CD1c-positive myeloid dendritic cell (primary cell): ENCODE results near the gene TPRG1.

Experiments
- DNase-seq: peaks from one replicate; pipeline ENCODE4 v3.0.0-alpha.2; 2016; ENCODE audit errors: extremely low spot score

Gene TPRG1

DNA sequence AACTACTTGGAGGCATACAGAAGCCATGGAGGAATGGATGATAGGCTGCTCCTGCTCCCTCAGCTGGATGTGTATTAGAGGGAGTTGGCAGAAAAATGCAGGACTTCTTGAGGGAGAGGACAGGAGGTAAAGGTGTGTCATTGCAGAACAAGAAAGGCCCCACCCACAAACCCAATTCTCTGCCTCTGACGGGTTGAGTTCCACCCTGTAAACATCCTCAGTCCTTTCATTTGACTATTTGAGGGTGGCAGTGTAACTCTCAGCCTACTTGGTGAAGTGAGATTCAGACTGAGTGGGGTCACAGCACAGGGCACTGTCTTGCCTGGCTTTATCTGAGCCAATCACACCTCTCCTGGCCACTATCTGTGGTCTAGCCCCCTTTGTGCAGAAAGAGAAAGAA lies at the start of gene TPRG1:
TSS of gene TPRG1 (plus strand) at position 265 of the 400 bp plus-strand sequence. CDS start 35,414 bp downstream, outside the sequence.
- no peak for DNase-seq

GRCh38 chr3:189122110-189122509 lies 49.7 kb upstream of the TPRG1 start:
- DNase-seq = no peak

GRCh38 chr3:189122526-189123205 lies 49.1 kb upstream of the TPRG1 start:
- DNase-seq = no peak

DNA sequence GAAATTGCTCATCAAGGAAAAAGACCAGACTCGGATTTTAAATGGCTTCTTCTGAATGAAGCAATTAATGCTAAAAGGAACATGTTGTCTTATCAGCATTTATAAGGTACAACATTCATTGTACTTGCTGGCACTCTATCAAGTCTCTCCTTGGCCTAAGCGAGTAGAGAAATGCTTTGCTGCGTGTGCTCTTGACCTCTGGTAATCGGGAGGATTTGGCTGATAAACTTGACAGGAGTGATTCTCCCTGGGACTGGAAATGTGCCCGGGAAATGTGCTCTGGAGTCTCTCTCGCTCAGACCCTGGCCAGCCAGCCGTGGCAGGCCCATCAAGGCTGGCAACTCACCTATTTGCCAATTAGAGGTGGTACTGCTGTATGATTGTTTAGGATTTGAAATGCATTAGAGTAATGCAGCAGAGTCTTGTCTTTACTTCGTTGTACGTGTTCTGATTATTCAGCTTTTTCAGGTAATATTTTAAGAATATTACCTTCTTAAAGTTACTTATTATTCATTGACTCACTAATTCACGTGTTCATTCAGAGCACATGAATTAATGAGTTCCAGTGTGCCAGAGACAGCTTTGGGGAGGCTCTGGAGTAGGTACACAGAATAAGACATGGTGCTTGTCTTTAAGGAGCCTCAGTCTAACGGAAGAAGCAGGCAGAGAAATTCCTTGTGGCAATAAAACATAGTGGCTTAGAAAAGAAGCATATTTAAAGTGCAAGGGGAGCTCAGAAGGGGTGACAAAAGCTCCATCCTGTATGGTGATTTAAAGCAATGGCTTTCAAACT lies 48.0 kb upstream of the TPRG1 start:
- no peak for DNase-seq

DNA sequence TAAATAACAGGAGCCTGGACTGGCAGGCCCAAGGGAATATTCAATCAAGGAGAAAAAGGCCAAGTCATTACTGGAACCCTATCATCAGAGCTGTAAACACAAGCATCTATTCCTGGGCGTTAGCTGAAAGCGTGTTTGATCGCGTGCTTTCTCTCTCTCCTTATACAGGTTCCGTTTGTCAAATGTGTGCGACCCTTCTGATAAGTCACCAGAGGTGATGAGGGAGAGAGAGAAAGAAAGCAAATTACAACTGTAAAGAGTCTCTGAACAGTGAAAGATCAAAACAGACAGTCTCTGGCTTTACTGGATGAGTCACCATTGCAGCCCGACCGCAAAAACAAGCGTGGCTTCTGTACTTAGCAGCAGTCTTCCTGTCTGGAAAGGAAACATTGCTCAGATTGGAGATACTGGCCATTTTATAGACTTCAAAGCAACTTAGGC lies 39.5 kb upstream of the TPRG1 start:
- DNase-seq = peak; percentile 62

DNA sequence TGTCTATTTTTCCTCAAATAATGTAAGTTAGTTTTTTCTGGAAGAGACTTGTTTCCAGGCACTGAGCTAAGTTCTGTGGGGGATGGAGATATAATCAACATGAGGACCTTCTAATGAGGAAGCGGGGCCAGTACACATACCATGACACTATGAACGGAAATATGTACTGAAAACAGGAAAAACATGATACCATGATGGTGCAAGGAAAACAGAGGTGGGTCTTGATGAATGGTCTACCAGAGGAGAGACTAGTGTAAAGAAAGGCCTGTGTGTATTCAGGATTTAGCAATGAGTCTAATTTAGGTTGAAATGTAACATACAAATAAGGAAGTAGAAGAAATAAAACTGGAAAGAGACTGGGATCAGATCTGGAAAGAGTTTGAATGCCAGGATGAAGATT lies 38.9 kb upstream of the TPRG1 start:
- DNase-seq = peak; percentile 24

- no peak for DNase-seq
These were observed 38.0 kb upstream of the TPRG1 start for GRCh38 chr3:189133768-189134167.

GRCh38 chr3:189137416-189137815 lies 34.4 kb upstream of the TPRG1 start:
- no peak for DNase-seq

- DNase-seq = no peak
These were observed 32.7 kb upstream of the TPRG1 start for GRCh38 chr3:189138901-189139610.

- no peak for DNase-seq
These were observed 32.2 kb upstream of the TPRG1 start for GRCh38 chr3:189139611-189139940.

DNA sequence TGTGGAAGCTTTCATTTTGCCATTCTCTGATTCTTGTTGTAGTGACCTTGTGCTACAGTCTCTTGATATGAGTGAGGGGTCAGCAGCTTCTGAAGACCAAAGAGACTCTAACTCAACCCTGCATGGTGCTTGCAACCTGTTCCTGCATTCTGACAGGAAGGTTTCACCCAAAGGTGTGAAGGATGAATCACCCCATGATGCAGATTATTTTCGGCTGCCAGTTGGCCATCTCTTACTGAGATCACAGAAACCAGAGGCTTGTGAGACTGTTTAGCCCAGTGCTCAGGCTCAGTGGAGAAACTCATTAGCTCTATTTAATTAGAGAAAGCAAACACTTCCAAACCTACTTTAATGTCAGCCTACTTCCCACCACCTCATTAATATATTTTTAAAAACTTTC lies 29.2 kb upstream of the TPRG1 start:
- DNase-seq = no peak

DNA sequence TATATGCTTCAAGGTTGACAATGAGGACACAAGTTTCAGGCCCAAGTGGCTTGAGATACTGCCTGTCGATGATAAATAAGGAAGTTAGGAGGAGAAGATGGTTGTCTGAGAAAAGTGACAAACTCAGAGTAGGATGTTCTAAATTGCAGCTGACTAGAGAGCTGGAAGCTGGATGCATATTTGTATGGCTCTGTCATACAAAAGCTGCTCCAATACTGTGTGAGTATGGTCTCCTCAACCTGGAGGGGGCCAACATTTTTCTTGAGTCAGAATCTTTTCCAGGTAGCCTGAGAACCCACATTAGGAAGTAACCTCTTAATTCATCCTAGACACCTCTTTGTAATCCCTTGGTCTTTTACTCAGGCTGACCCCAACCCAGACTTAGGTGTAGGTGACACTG lies 28.4 kb upstream of the TPRG1 start:
- peak; percentile 34 for DNase-seq

DNA sequence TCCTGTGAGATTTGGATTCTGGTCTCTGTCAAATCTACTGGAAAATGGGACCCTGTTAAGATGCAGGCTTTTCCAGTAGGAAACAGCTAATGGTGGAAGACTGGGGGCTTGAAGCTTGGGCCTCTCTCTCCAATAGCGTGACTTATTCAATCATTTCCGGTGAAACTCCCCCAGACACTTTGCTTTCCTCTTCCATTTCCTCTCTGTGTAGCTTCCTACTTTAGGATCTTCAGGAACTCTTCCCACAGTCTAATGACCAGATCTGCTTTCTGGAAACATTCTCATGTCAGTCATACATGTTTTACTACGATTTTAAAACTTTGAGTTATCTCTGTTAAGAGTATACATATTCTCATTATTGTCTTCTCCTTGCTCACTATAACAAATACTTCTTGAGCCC lies 28.0 kb upstream of the TPRG1 start:
- peak; percentile 57 for DNase-seq

DNA sequence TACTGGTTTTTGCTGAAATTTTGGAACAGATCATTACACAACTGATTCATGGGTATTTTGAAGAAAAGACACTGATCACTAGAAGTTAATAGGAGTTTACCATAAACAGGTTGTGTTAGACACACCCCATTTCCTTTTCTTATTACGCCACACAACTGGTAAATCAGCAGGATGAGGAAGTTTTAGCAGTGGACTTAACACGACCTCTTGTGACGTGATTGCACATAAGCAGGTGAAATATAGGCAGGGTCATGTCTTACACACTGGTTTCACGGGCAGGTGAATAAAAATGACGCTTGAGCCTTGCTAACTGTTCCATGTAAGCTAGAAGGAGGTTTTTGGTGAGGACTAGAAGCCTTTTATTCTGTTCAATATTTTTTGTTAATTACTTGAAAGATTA lies 27.1 kb upstream of the TPRG1 start:
- peak; percentile 55 for DNase-seq

- DNase-seq = no peak
These were observed 24.9 kb upstream of the TPRG1 start for GRCh38 chr3:189146848-189147247.

DNA sequence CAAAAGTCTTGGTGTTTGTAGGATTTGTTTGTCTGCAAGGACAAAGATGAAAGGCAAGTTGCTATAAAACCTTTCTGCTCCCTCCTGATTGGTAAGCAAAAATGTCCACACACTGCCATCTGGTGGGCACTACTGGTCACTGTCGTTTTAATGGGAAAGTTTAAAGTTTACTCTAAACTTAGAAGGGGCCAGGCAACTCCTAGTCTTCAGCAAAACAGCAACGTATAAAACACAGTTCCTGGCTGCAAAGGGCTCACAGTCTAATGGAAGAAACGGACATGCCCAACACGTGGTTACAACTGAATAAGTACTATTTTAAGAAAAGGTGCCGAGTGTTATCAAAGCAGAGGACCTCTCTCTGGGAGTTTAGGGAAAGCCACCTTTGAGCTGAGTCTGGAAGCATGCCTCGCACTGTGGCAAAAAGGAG lies 23.7 kb upstream of the TPRG1 start:
- DNase-seq = peak; percentile 73

DNA sequence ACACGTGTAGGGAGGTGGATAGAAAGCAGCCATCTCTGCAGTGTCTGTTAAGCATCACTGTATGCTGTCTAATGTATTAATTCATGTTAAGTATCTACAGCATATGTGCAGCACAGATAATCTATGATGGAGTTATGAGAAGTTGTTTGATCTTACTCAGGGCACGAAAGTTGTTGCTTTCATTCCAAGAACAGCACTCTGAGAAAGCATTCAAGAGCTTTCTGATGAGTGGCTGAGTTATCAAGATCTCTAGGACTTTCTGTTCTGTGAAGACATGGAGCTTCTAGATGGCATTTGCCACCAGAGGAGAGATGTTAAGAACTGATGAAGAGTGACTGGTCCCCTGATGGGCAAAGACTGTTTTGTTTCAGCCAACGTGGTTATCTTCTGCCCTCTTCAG lies 22.6 kb upstream of the TPRG1 start:
- DNase-seq = no peak

DNA sequence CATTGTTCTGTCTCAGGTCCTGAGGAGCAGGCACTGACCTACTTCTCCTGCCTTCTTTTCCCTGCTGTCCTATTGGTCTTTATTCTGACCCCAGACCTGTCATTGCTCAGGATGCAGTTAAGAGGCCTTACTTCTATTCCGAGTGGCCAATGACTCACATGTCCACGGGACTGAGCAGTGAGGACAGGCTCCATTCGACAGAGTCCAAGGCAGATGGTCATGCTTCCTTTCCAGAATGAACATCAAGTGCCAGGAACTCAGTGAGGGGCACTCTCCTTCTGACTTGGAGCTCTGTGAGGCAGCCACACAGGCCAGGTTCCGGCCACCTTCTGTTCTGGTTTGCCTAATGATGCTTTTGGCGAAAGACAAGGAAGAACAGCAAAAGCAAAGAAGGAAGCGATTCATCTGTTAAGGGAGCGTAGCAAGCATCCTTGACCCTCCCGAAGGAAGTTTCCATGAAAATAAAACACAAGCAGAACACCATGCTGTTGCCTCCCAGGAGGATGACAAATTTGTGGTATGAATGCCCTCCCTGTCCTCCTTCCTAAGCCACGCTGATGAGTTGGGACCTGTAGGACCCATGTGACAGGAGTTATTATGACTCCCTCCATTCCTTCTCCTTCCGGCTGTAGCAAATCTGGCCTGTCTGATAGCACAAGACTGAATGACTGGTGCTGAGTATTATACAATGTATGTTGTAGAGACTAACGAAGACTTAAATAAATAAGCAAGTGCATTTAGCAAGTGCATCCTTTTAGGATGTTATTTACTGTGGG lies 14.4 kb upstream of the TPRG1 start:
- no peak for DNase-seq

DNA sequence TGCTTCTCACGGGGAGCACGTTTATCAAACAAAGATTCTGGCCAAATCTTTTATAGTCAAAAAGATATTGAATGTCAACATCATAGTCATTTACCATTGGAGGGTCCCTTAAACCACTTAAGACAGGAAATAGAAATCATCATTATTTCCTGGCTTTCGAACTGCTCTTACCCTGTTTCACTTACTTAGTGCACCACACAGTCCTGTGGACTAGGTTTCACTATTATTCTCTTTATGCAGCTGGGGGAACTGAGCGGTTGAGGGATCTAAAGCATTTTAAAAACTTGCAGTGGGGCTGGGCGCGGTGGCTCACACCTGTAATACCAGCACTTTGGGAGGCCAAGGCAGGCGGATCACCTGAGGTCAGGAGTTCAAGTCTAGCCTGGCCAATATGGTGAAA lies 13.7 kb upstream of the TPRG1 start:
- DNase-seq = no peak

GRCh38 chr3:189160519-189161309 lies 11.1 kb upstream of the TPRG1 start:
- no peak for DNase-seq

- no peak for DNase-seq
These were observed 6.6 kb upstream of the TPRG1 start for GRCh38 chr3:189165092-189165612.
